IMR-90 (cell line): ENCODE measurements around the gene CIAO2B. TPM values are rescaled to one million over a fixed set of nuclear protein-coding genes. Genes with fewer than 3 reads are reported as not detected.

Source experiments
- polyA plus RNA-seq, 3 experiments: library from polyadenylated mRNA; depleted of rRNA; stranded (reverse); fragments of >200 nt; gene quantifications; 2 replicates each; pipeline ENCODE4 v1.2.3, GENCODE V29; 2012; ENCODE audit warnings: low replicate concordance in 1 of 3
- total RNA-seq: library from RNA; depleted of rRNA; stranded (reverse); fragments of >200 nt; gene quantifications from 2 replicates; pipeline ENCODE4 v1.2.3, GENCODE V29; 2012; rRNA removed

CIAO2B gene
- total and polyA plus RNA-seq, 2 of the 4 experiments (the other 2 are of a cell fraction) = 148 to 234 TPM

Other genes starting within 250 kb of the CIAO2B start
- gene CMTM4, start 237.7 kb downstream of the CIAO2B start, total RNA-seq = 14.5 and 15.8 TPM in 2 replicates
- gene CMTM4, start 237.7 kb downstream of the CIAO2B start, polyA plus RNA-seq (2012; rRNA removed) = 8.3 and 9.0 TPM in 2 replicates
- gene DYNC1LI2, start 182.8 kb downstream of the CIAO2B start, total RNA-seq = 88.4 and 98.9 TPM in 2 replicates
- gene DYNC1LI2, start 182.8 kb downstream of the CIAO2B start, polyA plus RNA-seq (2012; rRNA removed) = 54.2 and 65.3 TPM in 2 replicates
- under 0.01 TPM in 1 of 2 replicates, not detected in the other for gene TERB1, start 132.8 kb downstream of the CIAO2B start, total RNA-seq
- not detected in 2 replicates for gene TERB1, start 132.8 kb downstream of the CIAO2B start, polyA plus RNA-seq (2012; rRNA removed)
- 36.7 and 49.4 TPM in 2 replicates for gene NAE1, start 103.4 kb downstream of the CIAO2B start, total RNA-seq
- gene NAE1, start 103.4 kb downstream of the CIAO2B start, polyA plus RNA-seq (2012; rRNA removed) = 25.7 and 33.0 TPM in 2 replicates
- not detected in 2 replicates for gene CA7, start 90.0 kb downstream of the CIAO2B start, total RNA-seq
- gene CA7, start 90.0 kb downstream of the CIAO2B start, polyA plus RNA-seq (2012; rRNA removed) = not detected in 2 replicates
- gene PDP2, start 53.9 kb downstream of the CIAO2B start, total RNA-seq = 12.5 and 16.8 TPM in 2 replicates
- gene PDP2, start 53.9 kb downstream of the CIAO2B start, polyA plus RNA-seq (2012; rRNA removed) = 5.3 and 5.7 TPM in 2 replicates
- gene CDH16, start 15.5 kb downstream of the CIAO2B start, total RNA-seq = not detected in 2 replicates
- gene CDH16, start 15.5 kb downstream of the CIAO2B start, polyA plus RNA-seq (2012; rRNA removed) = not detected in 2 replicates
- gene RRAD, start 8.9 kb downstream of the CIAO2B start, total RNA-seq = 1.3 and 1.4 TPM in 2 replicates
- gene RRAD, start 8.9 kb downstream of the CIAO2B start, polyA plus RNA-seq (2012; rRNA removed) = 2.1 and 2.9 TPM in 2 replicates
- gene CES2, start 1.1 kb upstream of the CIAO2B start, total RNA-seq = 11.9 and 15.1 TPM in 2 replicates
- 23.2 and 24.2 TPM in 2 replicates for gene CES2, start 1.1 kb upstream of the CIAO2B start, polyA plus RNA-seq (2012; rRNA removed)
- gene CES3, start 26.9 kb upstream of the CIAO2B start, total RNA-seq = under 0.01 TPM in 1 of 2 replicates, not detected in the other
- gene CES3, start 26.9 kb upstream of the CIAO2B start, polyA plus RNA-seq (2012; rRNA removed) = 0.03 and 0.06 TPM in 2 replicates
- 0.72 and 0.83 TPM in 2 replicates for gene CES4A, start 54.2 kb upstream of the CIAO2B start, total RNA-seq
- 4.0 and 4.7 TPM in 2 replicates for gene CES4A, start 54.2 kb upstream of the CIAO2B start, polyA plus RNA-seq (2012; rRNA removed)
- 48.0 and 110 TPM in 2 replicates for gene CBFB, start 94.7 kb upstream of the CIAO2B start, total RNA-seq
- gene CBFB, start 94.7 kb upstream of the CIAO2B start, polyA plus RNA-seq (2012; rRNA removed) = 39.8 and 44.2 TPM in 2 replicates
- gene PHAF1, start 175.5 kb upstream of the CIAO2B start, total RNA-seq = 13.1 and 14.0 TPM in 2 replicates
- 19.8 and 22.5 TPM in 2 replicates for gene PHAF1, start 175.5 kb upstream of the CIAO2B start, polyA plus RNA-seq (2012; rRNA removed)
- 5.0 and 5.3 TPM in 2 replicates for gene B3GNT9, start 216.6 kb upstream of the CIAO2B start, total RNA-seq
- 12.0 and 13.3 TPM in 2 replicates for gene B3GNT9, start 216.6 kb upstream of the CIAO2B start, polyA plus RNA-seq (2012; rRNA removed)
- 8.1 and 8.6 TPM in 2 replicates for gene TRADD, start 225.5 kb upstream of the CIAO2B start, total RNA-seq
- 14.6 and 18.6 TPM in 2 replicates for gene TRADD, start 225.5 kb upstream of the CIAO2B start, polyA plus RNA-seq (2012; rRNA removed)
- 1.9 and 2.3 TPM in 2 replicates for gene FBXL8, start 225.6 kb upstream of the CIAO2B start, total RNA-seq
- 12.5 and 14.5 TPM in 2 replicates for gene FBXL8, start 225.6 kb upstream of the CIAO2B start, polyA plus RNA-seq (2012; rRNA removed)
- gene HSF4, start 230.3 kb upstream of the CIAO2B start, total RNA-seq = 0.54 and 0.83 TPM in 2 replicates
- gene HSF4, start 230.3 kb upstream of the CIAO2B start, polyA plus RNA-seq (2012; rRNA removed) = 6.7 and 7.5 TPM in 2 replicates
- gene NOL3, start 236.1 kb upstream of the CIAO2B start, total RNA-seq = 5.0 and 6.1 TPM in 2 replicates
- 16.9 and 17.2 TPM in 2 replicates for gene NOL3, start 236.1 kb upstream of the CIAO2B start, polyA plus RNA-seq (2012; rRNA removed)
- gene MATCAP1, start 249.6 kb upstream of the CIAO2B start, total RNA-seq = 7.5 and 8.2 TPM in 2 replicates
- 43.9 and 47.3 TPM in 2 replicates for gene MATCAP1, start 249.6 kb upstream of the CIAO2B start, polyA plus RNA-seq (2012; rRNA removed)